Aorta (tissue), 5 donors: Measurements from ENCODE around the gene WDR5B. TPM values are rescaled to one million over a fixed set of nuclear protein-coding genes. Genes with fewer than 3 reads are reported as not detected.

Experiments
- ATAC-seq: fragments of 200-7000 bp; cut with Tn5 transposase; one replicate; pipeline ENCODE4 v1.9.1; 2022; ENCODE audit warnings: moderate library complexity; ENCODE audit not compliant: low FRiP score
- DNase-seq, 2 donors: peaks; one replicate each; pipeline ENCODE4 v3.0.0-alpha.2; 2020
- H3K27ac ChIP-seq, 2 donors: one replicate each; pipeline ENCODE4 v1.5.1; 2013; ENCODE audit warnings: low read length in 2 of 2, mild to moderate bottlenecking in 2 of 2, moderate library complexity in 2 of 2, control low read depth in 1 of 2, inconsistent platforms in 1 of 2, low read depth in 1 of 2
- H3K27me3 ChIP-seq, 2 donors: one replicate each; pipeline ENCODE4 v1.6.1; 2013; ENCODE audit warnings: control low read depth in 1 of 2, low read length in 1 of 2, mild to moderate bottlenecking in 1 of 2, moderate library complexity in 1 of 2; ENCODE audit not compliant: insufficient read depth in 2 of 2, control insufficient read depth in 1 of 2
- H3K36me3 ChIP-seq, 2 donors: one replicate each; pipeline ENCODE4 v1.6.1; 2013; ENCODE audit warnings: control low read depth in 1 of 2, low read length in 1 of 2, mild to moderate bottlenecking in 1 of 2; ENCODE audit not compliant: insufficient read depth in 2 of 2, control insufficient read depth in 1 of 2
- H3K4me1 ChIP-seq, 2 donors: one replicate each; pipeline ENCODE4 v1.6.1; 2013; ENCODE audit warnings: low read length in 2 of 2, control low read depth in 1 of 2, mild to moderate bottlenecking in 1 of 2, moderate library complexity in 1 of 2; ENCODE audit not compliant: insufficient read depth in 2 of 2, control insufficient read depth in 1 of 2
- H3K4me3 ChIP-seq, 2 donors: one replicate each; pipeline ENCODE4 v1.5.1; 2013; ENCODE audit warnings: low read length in 2 of 2, control low read depth in 1 of 2, mild to moderate bottlenecking in 1 of 2
- H3K9me3 ChIP-seq: one replicate; pipeline ENCODE4 v1.6.1; 2013; ENCODE audit warnings: mild to moderate bottlenecking, low read length; ENCODE audit not compliant: control insufficient read depth
- WGBS, 2 donors: extraction: QIAGEN DNeasy Blood & Tissue Kit; methylation state at CpG; one replicate each; pipeline ENCODE4 v1.1.7; 2013; 5-methylcytosine and 5-hydroxymethylcytosine counted together
- intact Hi-C, 2 donors: fragments of 100-400 bp; cut with DNase I; formaldehyde crosslinking; loops; one replicate each; pipeline versions ENCODE4 v1.14.2 to v1.15.0; 2022
- polyA plus RNA-seq, 2 donors: library from polyadenylated mRNA; stranded (reverse); fragments of 200-250 nt; gene quantifications; one replicate each; pipeline ENCODE4 v1.2.3, GENCODE V29; 2013
- total RNA-seq, 2 donors: library from RNA; stranded (reverse); fragmentation: NEBNext Ultra II Directional; extraction: Animal tissue kit (Norgen Biotek cat#: 25700); gene quantifications; one replicate each; pipeline ENCODE4 v1.2.1, GENCODE V29; 2021
- donor health status: healthy with polysubstance abuse.
- donor health status: Bipolar disorder and iron deficiency.
- donor health status: DM: no; HTN: no; CAD: no.
- donor health status: DM: no; HTN: no; CAD: no.
- donor health status: DM: yes; HTN: yes; CAD: no.

WDR5B gene
- total and polyA plus RNA-seq, 4 donors = 1.6 to 4.3 (median 4.1) TPM

DNA sequence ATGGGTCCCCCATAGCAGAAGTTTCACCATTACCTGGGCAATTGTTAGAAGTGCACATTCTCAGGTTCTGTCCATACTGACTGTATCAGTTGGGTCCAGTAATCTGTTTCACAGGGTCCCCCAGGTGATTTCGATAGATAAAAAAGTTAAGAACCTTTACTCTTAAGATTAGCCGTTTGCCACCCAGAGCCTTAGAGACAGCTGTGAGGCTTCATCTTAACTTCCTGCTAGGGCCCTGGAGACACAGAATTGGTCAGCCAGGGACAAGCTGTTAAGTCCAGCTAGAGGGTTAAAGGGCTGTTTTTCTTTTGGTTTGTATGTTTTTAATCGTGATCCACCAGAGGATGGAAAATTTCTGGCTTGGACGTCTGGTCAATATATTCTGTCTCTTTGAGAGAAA is 25.2 kb downstream of the WDR5B start:
- Histone ChIP-seq H3K27me3 (no peaks in the 10 kb centered on the region), H3K9me3 (no peaks in the 10 kb centered on the region), H3K36me3 (peaks cover 0 to 3% of the 10 kb centered on the region in 2 donors), H3K27ac (no peak overlapping the region), H3K4me3 (no peak overlapping the region), H3K4me1 (no peaks in the 10 kb centered on the region)
- DNase-seq (no peak), ATAC-seq (no peak)
- intact Hi-C loops = no loop called here
- WGBS, 2 donors = 63 to 64% methylated on average over 4 of the region's 4 CpGs

DNA sequence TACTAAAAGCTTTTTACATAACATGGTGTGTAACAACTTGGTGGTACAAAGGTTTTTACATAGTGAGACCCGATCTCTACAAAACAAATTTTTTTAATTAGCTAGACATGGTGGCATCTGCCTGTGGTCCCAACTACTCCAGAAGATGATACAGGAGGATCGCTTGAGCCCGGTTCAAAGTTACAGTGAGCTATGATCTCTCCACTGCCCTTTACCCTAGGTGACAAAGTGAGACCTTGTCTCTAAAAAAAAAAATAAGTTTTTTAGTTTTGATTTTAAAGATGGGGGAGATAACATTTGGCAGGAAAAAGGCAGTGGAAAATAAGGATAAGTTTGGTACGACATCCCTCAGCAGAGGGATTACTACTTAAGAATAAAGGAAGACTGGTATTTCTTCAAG is 26.0 kb downstream of the WDR5B start:
- H3K4me1 ChIP-seq = no peaks in the 10 kb centered on the region
- ATAC-seq = no peak

DNA sequence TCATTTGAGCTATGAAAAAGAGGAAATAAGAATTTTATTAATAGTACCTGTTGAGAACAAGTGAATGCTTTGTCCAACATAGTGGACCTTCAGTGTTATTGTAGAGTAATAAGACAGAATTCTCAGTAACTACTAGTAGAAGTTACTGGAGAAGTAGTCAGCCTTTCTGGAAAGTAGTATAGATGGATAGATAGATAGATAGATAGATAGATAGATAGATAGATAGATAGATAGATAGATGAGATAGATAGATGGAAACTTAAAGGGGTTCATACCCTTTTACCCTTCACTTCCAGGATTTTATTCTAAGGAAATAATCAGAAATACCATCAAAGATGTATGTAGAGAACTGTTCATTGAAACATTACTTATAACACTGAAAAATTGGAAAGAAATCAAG is 26.7 kb downstream of the WDR5B start:
- intact Hi-C loops = loop anchor here in 1 of 2 donors (10.0 kb wide), 1 partner anchor 844 kb away; the partner anchor contains the start of gene POLQ
- Histone ChIP-seq H3K27me3 (no peaks in the 10 kb centered on the region), H3K4me1 (no peaks in the 10 kb centered on the region), H3K4me3 (no peak overlapping the region), H3K9me3 (no peaks in the 10 kb centered on the region), H3K27ac (no peak overlapping the region), H3K36me3 (peaks cover 0 to 3% of the 10 kb centered on the region in 2 donors)
- ATAC-seq = no peak
- DNase-seq = no peak

More for the DNA sequence above, 26.0 kb downstream of the WDR5B start:
- WGBS, 2 donors = 87 to 93% methylated on average over 4 of the region's 4 CpGs
- Histone ChIP-seq H3K27me3 (no peaks in the 10 kb centered on the region), H3K27ac (no peak overlapping the region), H3K36me3 (peaks cover 0 to 3% of the 10 kb centered on the region in 2 donors), H3K9me3 (no peaks in the 10 kb centered on the region), H3K4me3 (no peak overlapping the region)
- DNase-seq = no peak
- intact Hi-C loops = loop anchor here in 1 of 2 donors (10.0 kb wide), 1 partner anchor 845 kb away; the partner anchor contains the start of gene POLQ

DNA sequence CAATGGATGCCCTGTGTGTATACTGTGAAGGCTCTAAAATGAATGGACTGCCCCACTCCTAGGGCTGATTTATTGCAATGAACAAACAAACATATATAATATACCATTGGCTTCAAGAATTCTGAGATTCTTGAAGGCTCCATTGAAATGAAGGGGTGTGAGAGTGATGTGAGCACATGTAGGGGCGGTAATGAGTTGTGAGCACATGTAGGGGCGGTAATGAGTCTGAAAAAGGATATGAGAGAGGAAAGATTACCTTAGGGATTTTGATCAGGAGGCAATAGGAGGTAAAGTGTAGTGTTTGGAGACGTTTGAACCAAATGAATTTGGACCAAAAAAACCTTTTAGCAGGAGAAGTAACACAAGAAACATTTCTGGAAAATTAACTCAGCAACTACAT is 28.2 kb downstream of the WDR5B start:
- DNase-seq (no peak), ATAC-seq (no peak)
- intact Hi-C loops = loop anchor here in 1 of 2 donors (10.0 kb wide), 1 partner anchor 843 kb away; the partner anchor contains the start of gene POLQ
- Histone ChIP-seq H3K4me1 (no peaks in the 10 kb centered on the region), H3K27ac (no peak overlapping the region), H3K36me3 (peaks cover 0 to 3% of the 10 kb centered on the region in 2 donors), H3K4me3 (no peak overlapping the region), H3K9me3 (no peaks in the 10 kb centered on the region), H3K27me3 (no peaks in the 10 kb centered on the region)
- WGBS, 2 donors = 79 to 85% methylated on average over 3 of the region's 3 CpGs

DNA sequence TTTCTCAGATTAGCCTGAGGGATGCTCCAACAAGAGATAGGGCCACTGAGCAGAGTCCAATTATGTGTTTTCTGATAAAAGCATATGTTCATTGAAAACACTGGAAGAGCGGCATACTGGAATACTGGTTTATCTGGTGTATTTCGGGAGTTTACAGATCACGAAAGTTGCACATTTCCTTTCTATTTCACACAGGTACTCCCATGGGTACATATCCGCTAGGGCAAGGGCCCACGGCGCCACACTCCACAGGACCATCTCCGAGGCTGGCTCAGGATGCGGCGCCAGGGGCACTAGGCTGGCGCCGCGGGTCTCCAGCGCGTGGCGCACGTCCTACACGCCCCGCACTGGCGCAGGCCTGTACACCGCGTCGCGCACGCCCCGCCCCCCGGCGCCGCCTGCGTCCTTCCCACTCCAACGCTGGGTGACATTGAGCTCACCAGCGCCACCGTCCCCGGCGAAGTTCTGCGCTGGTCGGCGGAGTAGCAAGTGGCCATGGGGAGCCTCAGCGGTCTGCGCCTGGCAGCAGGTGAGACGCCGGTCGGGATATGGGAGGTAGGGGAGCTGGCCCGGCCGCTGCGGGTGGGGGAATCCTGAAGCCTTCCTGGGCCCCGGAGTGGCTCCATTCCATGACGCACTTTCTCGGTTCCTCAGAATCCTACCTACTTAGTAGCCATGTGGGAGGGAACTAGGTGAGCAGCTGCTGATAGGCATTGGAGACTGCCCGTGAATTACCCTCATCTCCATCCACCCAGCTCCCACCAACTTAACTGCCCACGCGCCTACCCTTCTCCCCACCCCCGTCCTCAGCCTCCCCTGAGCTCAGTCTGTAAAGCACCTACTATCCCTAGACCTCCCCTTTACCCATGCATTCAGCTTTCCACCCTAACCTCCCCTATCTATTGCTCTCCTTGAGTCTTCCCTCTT is 31.8 kb downstream of the WDR5B start, which contains the start of gene FAM162A:
FAM162A (plus strand) TSS at position 412 of the 927 bp plus-strand sequence; CDS start at position 496, 84 bp downstream.
- H3K27ac ChIP-seq = peak within 1 kb of the TSS; percentile 50 to 76
- DNase-seq = peak; percentile 96 to 98
- H3K36me3 ChIP-seq = peaks cover 0 to 3% of the 10 kb centered on the region in 2 donors
- intact Hi-C loops = loop anchor here in 1 of 2 donors (10.0 kb wide), 1 partner anchor 839 kb away; the partner anchor contains the start of gene POLQ
- 0 to 1% methylated on average over 46 to 52 of the region's 52 CpGs for WGBS, 2 donors
- H3K4me3 ChIP-seq = peak within 1 kb of the TSS; percentile 60 to 91
- peaks cover 0 to 4% of the 10 kb centered on the region in 2 donors for H3K4me1 ChIP-seq
- no peaks in the 10 kb centered on the region for H3K27me3 ChIP-seq
- H3K9me3 ChIP-seq = no peaks in the 10 kb centered on the region
- peak; percentile 99 for ATAC-seq

DNA sequence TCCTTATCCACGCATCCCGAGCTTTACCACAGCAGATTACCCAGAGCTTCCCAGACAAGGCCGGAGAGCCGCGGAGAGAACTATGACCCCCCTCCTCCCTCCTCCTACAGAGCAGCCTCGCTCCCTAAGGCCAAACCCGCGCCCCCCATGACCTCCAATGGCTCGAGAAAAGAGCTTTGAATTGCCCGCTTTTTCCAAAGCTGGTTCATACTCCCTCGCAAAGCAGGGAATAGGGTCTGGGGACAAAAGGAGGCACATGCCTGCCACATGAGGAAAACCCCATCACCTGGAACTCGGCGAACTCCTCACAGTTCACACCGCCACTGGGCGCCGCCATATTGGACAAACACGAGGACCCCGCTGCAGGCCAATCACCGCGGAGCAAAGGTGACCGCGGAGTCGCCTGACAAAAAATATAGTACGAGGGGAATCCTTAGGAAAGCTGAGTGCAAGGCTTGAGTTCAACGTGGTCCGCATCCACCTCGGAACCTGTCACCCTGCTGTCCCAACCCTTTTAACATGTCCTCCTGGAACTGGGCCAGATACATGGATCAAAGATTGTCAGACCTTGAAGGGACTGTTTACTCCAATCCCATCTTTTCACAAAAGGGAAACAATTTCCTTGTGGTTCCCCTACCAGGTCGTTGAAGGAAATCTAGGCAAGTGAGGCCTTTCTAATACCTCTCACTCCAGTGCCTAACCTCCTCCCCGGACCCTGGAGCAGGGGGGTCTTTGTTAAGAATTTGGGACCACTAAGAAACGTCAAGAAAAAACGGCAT is 32.8 kb downstream of the WDR5B start, which contains the start of gene MIX23:
MIX23 (minus strand) TSS at position 344 of the 779 bp plus-strand sequence; CDS start at position 337, 7 bp downstream.
- Histone ChIP-seq H3K4me1 (peaks cover 0 to 4% of the 10 kb centered on the region in 2 donors), H3K27ac (peak within 1 kb of the TSS; percentile 50 to 76), H3K36me3 (peaks cover 0 to 3% of the 10 kb centered on the region in 2 donors), H3K27me3 (no peaks in the 10 kb centered on the region), H3K9me3 (no peaks in the 10 kb centered on the region), H3K4me3 (peak within 1 kb of the TSS; percentile 60 to 91)
- ATAC-seq (peak; percentile 94), DNase-seq (peak; percentile 90 to 93)
- intact Hi-C loops = loop anchor here in 1 of 2 donors (10.0 kb wide), 1 partner anchor 838 kb away; the partner anchor contains the start of gene POLQ
- WGBS, 2 donors = 0 to 1% methylated on average over 31 of the region's 31 CpGs

DNA sequence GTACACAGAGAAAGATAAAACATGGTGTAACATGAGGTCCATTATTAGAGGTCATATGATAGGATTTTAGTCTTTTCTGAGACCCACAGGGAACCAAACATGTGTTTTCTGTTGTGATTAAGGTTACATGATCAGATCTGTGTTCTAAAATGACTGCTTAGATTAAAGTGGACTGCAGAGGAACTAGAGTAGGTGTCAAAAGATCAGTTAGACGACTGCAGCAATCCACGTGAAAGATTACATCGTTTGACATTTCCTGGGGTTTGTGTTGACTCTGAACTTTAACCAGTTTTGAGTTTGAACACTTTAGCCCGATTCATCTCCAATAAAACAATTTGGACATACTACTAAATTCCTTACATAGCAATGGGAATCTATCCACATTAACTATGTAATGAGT is 37.9 kb downstream of the WDR5B start:
- DNase-seq (no peak), ATAC-seq (no peak)
- peaks cover 0 to 3% of the 10 kb centered on the region in 2 donors for H3K36me3 ChIP-seq
- H3K4me1 ChIP-seq = peaks cover 0 to 4% of the 10 kb centered on the region in 2 donors
- intact Hi-C loops = no loop called here
- H3K27me3 ChIP-seq = no peaks in the 10 kb centered on the region
- WGBS, 2 donors = 76 to 82% methylated on average over 4 of the region's 4 CpGs
- H3K4me3 ChIP-seq = no peak overlapping the region
- no peaks in the 10 kb centered on the region for H3K9me3 ChIP-seq
- no peak overlapping the region for H3K27ac ChIP-seq

DNA sequence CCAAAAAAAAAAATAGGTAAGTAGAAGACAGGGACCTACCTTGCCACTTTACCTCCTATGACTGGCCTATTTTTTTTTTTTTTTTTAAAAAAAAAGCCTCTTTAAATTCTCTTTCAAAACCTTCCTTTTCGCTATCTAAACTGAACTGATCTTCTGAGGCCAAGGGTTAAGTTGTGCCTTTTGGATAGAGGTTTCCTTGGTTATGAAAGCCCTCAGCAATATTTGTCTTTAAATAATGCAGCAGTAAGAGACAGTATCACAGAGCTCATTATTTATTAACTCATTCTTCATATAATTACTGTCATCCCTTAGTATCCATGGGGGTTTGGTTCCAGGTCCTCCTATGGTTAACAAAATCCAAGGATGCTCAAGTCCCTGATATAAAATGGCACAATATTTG is 41.8 kb downstream of the WDR5B start:
- intact Hi-C loops = no loop called here
- Histone ChIP-seq H3K4me3 (no peak overlapping the region), H3K27me3 (no peaks in the 10 kb centered on the region), H3K27ac (no peak overlapping the region), H3K9me3 (no peaks in the 10 kb centered on the region), H3K36me3 (peaks cover 0 to 3% of the 10 kb centered on the region in 2 donors), H3K4me1 (no peaks in the 10 kb centered on the region)
- ATAC-seq (no peak), DNase-seq (no peak)
- 95 to 100% methylated on average over 1 of the region's 1 CpG for WGBS, 2 donors
